ENCODE results near the gene OR2A25. TPM values are rescaled to one million over a fixed set of nuclear protein-coding genes. Genes with fewer than 3 reads are reported as not detected.

The OR2A25 gene
- total RNA-seq, 4 donors from 2014 or later = not detected

GRCh38 chr7:144074374-144074773 is 4.8 kb downstream of the OR2A25 start:
- no peak overlapping the region for H3K4me3 ChIP-seq
- no peaks in the 10 kb centered on the region for H3K4me1 ChIP-seq
- no peaks in the 10 kb centered on the region for H3K27me3 ChIP-seq
- H3K27ac ChIP-seq = no peak overlapping the region
- no peaks in the 10 kb centered on the region for H3K36me3 ChIP-seq
- no peaks in the 10 kb centered on the region for H3K9me3 ChIP-seq
- DNase-seq = no peak
- TF ChIP-seq CTCF (IDR thresholded peaks at IDR 0.05) = no peak

- no peaks in the 10 kb centered on the region for H3K4me1 ChIP-seq
- no peak within 1 kb of the TSS for H3K4me3 ChIP-seq
- H3K36me3 ChIP-seq = no peaks in the 10 kb centered on the region
- peaks cover 0 to 5% (median 2%) of the 10 kb centered on the region in 4 donors for H3K9me3 ChIP-seq
- DNase-seq = no peak
- no peak for TF ChIP-seq POLR2A (IDR thresholded peaks at IDR 0.05)
- TF ChIP-seq CTCF (IDR thresholded peaks at IDR 0.05) = no peak
- H3K27me3 ChIP-seq = no peaks in the 10 kb centered on the region
- H3K27ac ChIP-seq = no peak within 1 kb of the TSS
Measured at GRCh38 chr7:144085978-144086377, 16.4 kb downstream of the OR2A25 start, which contains the start of gene OR2A12. Gene OR2A12, plus strand, starts transcription at chr7:144086278. Its CDS starts 8,830 bp downstream, at chr7:144095108.

- TF ChIP-seq POLR2A (IDR thresholded peaks at IDR 0.05) = no peak
- no peak for TF ChIP-seq CTCF (IDR thresholded peaks at IDR 0.05)
- H3K27me3 ChIP-seq = no peaks in the 10 kb centered on the region
- no peak overlapping the region for H3K27ac ChIP-seq
- no peak for DNase-seq
- no peaks in the 10 kb centered on the region for H3K4me1 ChIP-seq
- no peaks in the 10 kb centered on the region for H3K36me3 ChIP-seq
- no peak overlapping the region for H3K4me3 ChIP-seq
- H3K9me3 ChIP-seq = peaks cover 0 to 6% (median 3%) of the 10 kb centered on the region in 4 donors
Measured at GRCh38 chr7:144086730-144087129, 17.1 kb downstream of the OR2A25 start.

- H3K9me3 ChIP-seq = peaks cover 0 to 6% (median 3%) of the 10 kb centered on the region in 4 donors
- no peak for DNase-seq
- no peaks in the 10 kb centered on the region for H3K27me3 ChIP-seq
- no peaks in the 10 kb centered on the region for H3K4me1 ChIP-seq
- no peak overlapping the region for H3K4me3 ChIP-seq
- H3K27ac ChIP-seq = no peak overlapping the region
- TF ChIP-seq POLR2A (IDR thresholded peaks at IDR 0.05) (no peak), CTCF (IDR thresholded peaks at IDR 0.05) (no peak)
- H3K36me3 ChIP-seq = no peaks in the 10 kb centered on the region
Measured at GRCh38 chr7:144087230-144087629, 17.6 kb downstream of the OR2A25 start.

GRCh38 chr7:144090667-144091066 is 21.1 kb downstream of the OR2A25 start:
- Histone ChIP-seq H3K4me1 (no peaks in the 10 kb centered on the region), H3K9me3 (peaks cover 0 to 6% (median 3%) of the 10 kb centered on the region in 4 donors), H3K27me3 (no peaks in the 10 kb centered on the region), H3K27ac (no peak overlapping the region), H3K4me3 (no peak overlapping the region), H3K36me3 (no peaks in the 10 kb centered on the region)
- TF ChIP-seq CTCF (IDR thresholded peaks at IDR 0.05) = no peak
- TF ChIP-seq POLR2A (IDR thresholded peaks at IDR 0.05) = no peak
- no peak for DNase-seq

- TF ChIP-seq CTCF (IDR thresholded peaks at IDR 0.05) (no peak), POLR2A (IDR thresholded peaks at IDR 0.05) (no peak)
- Histone ChIP-seq H3K27ac (no peak overlapping the region), H3K27me3 (no peaks in the 10 kb centered on the region), H3K9me3 (no peaks in the 10 kb centered on the region), H3K36me3 (no peaks in the 10 kb centered on the region), H3K4me1 (no peaks in the 10 kb centered on the region), H3K4me3 (no peak overlapping the region)
- DNase-seq = no peak
Measured at GRCh38 chr7:144098776-144099175, 29.2 kb downstream of the OR2A25 start.

All from Peyer's patch (tissue), 4 donors.